SKM-1 treated with dmso at 0.1 percent for 144 hours (cell line): Measurements from ENCODE around the gene S1PR5.
A peak's percentile ranks its signal among the peaks of the same experiment; 100 is the strongest.

Source experiments
- DNase-seq: peaks from one replicate; lab custom pipeline; 2025; ENCODE audit not compliant: unreplicated experiment; lab: John Stamatoyannopoulos, UW

Gene S1PR5

GRCh38 chr19:10516671-10517286, 468 bp downstream of the S1PR5 start:
- DNase-seq = no peak

GRCh38 chr19:10516064-10516385, 1.2 kb downstream of the S1PR5 start:
- no peak for DNase-seq

- no peak for DNase-seq
These were observed 2.8 kb downstream of the S1PR5 start for GRCh38 chr19:10514211-10515145.

GRCh38 chr19:10513223-10513622, 4.0 kb downstream of the S1PR5 start:
- no peak for DNase-seq

GRCh38 chr19:10510301-10510802, 6.9 kb downstream of the S1PR5 start:
- DNase-seq = no peak

- DNase-seq = no peak
These were observed 8.5 kb downstream of the S1PR5 start for GRCh38 chr19:10508707-10509106.

GRCh38 chr19:10508036-10508435, 9.2 kb downstream of the S1PR5 start:
- DNase-seq = no peak

- peak; percentile 74 for DNase-seq
These were observed 11.5 kb downstream of the S1PR5 start for GRCh38 chr19:10505583-10506229.

- no peak for DNase-seq
These were observed 14.1 kb downstream of the S1PR5 start, which contains the start of gene KEAP1 for GRCh38 chr19:10503002-10503789. TSS of gene KEAP1 (minus strand) at chr19:10503356. CDS start at chr19:10500033, 3,323 bp downstream.

- DNase-seq = peak; percentile 90
These were observed 14.7 kb downstream of the S1PR5 start for GRCh38 chr19:10502524-10503001.

- no peak for DNase-seq
These were observed 15.2 kb downstream of the S1PR5 start for GRCh38 chr19:10501971-10502523.

GRCh38 chr19:10500247-10500592, 17.0 kb downstream of the S1PR5 start:
- no peak for DNase-seq

GRCh38 chr19:10499550-10500246, 17.5 kb downstream of the S1PR5 start:
- DNase-seq = no peak

- no peak for DNase-seq
These were observed 19.9 kb downstream of the S1PR5 start for GRCh38 chr19:10497371-10497770.

- DNase-seq = no peak
These were observed 25.7 kb downstream of the S1PR5 start for GRCh38 chr19:10491472-10492047.

- no peak for DNase-seq
These were observed 30.7 kb downstream of the S1PR5 start for GRCh38 chr19:10486551-10486950.

- peak; percentile 92 for DNase-seq
These were observed 38.3 kb downstream of the S1PR5 start for GRCh38 chr19:10478903-10479384.

GRCh38 chr19:10478476-10478875, 38.8 kb downstream of the S1PR5 start:
- no peak for DNase-seq

GRCh38 chr19:10474962-10475451, 42.2 kb downstream of the S1PR5 start:
- no peak for DNase-seq
